Activated CD4-positive, alpha-beta T cell treated with anti-CD3 and anti-CD28 coated beads for 36 hours (primary cell): ENCODE results near the gene FHIT. TPM values are rescaled to one million over a fixed set of nuclear protein-coding genes. Genes with fewer than 3 reads are reported as not detected.

ENCODE experiments used
- ATAC-seq: fragments of 200-7000 bp; cut with Tn5 transposase; one replicate; pipeline ENCODE4 v1.10.0; 2021; ENCODE audit warnings: mild to moderate bottlenecking, moderate library complexity
- CTCF ChIA-PET: fragments of 350-600 bp; sonication (Branson Sonifier 250); formaldehyde crosslinking; loops from one replicate; lab custom pipeline; 2021; ENCODE audit warnings: antibody characterized with exemption; lab: Charles Lee
- POLR2A ChIA-PET: fragments of 350-600 bp; sonication (Branson Sonifier 250); formaldehyde crosslinking; loops from one replicate; lab custom pipeline; 2021; ENCODE audit warnings: antibody characterized with exemption, inconsistent platforms; lab: Charles Lee
- DNase-seq: peaks from one replicate; pipeline ENCODE4 v3.0.0-alpha.2; 2020
- H3K27ac Mint-ChIP-seq: one replicate; pipeline ENCODE4 v1.8.0; 2021; ENCODE audit warnings: mixed read lengths
- H3K27me3 Mint-ChIP-seq: one replicate; pipeline ENCODE4 v1.8.0; 2021; ENCODE audit warnings: mixed read lengths
- H3K36me3 Mint-ChIP-seq: one replicate; pipeline ENCODE4 v1.8.0; 2021; ENCODE audit warnings: low read depth, mixed read lengths
- H3K4me1 Mint-ChIP-seq: one replicate; pipeline ENCODE4 v1.8.0; 2021; ENCODE audit warnings: mixed read lengths
- H3K4me3 Mint-ChIP-seq: one replicate; pipeline ENCODE4 v1.8.0; 2021; ENCODE audit warnings: mild to moderate bottlenecking, moderate library complexity, mixed read lengths
- H3K9me3 Mint-ChIP-seq: one replicate; pipeline ENCODE4 v1.8.0; 2021; ENCODE audit warnings: low read depth, mixed read lengths
- intact Hi-C, 2 experiments: fragments of 100-400 bp; cut with DNase I in 1 of 2; cut with micrococcal nuclease in 1 of 2; formaldehyde crosslinking; loops; one replicate each; pipeline versions ENCODE4 v1.14.2 to v1.15.1; 2022 to 2024; cut with DNase I, micrococcal nuclease
- total RNA-seq, 2 experiments: library from RNA; stranded (reverse); gene quantifications; one replicate each; pipeline ENCODE4 v1.2.3, GENCODE V29; 2021

Gene FHIT
- total RNA-seq, 2 experiments from 2014 or later = 10.2 to 13.1 TPM

DNA sequence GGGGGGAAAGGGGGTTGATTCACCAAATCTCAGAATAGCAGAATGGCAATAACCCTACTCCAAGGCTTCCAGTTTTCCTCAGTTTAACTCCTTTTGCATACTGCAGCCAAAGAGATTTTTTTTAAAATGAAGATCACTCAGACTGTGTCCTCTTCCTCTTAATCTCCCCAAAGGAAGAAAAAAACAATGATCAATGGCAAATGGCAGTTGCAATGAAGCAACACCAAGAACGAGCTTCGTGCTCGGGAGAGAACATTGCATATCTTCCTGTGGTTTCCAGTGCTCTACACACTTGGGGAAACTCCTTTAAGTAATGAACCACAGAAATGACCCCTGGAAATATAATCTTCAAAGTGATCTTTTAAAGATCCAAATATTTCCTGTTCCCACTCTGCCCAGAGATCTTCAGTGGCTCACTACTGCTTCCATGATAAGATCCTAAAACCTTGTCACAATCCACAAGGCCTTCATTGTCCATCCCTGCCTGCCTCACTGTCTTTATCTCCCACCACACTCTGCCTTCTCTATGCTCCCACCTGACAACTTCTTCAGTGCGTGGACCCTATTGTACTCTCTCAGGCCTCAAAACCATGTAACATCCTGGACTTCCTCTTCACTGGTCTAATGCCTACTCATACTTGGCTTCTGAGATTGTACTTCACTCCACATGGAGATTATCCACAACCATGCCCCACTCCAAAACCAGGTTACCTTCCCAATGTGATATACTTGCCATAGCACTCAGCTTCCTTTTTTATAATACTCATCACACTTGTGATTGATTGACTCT is 394.8 kb downstream of the FHIT start:
- ATAC-seq (no peak), DNase-seq (no peak)
- no peaks in the 10 kb centered on the region for H3K27me3 Mint-ChIP-seq
- ChIA-PET CTCF (no interaction called here), POLR2A (no interaction called here)
- no peak overlapping the region for H3K27ac Mint-ChIP-seq
- no peaks in the 10 kb centered on the region for H3K4me1 Mint-ChIP-seq
- H3K4me3 Mint-ChIP-seq = no peak overlapping the region
- peaks cover under 1% of the 10 kb centered on the region for H3K9me3 Mint-ChIP-seq
- intact Hi-C loops = no loop called here
- no peaks in the 10 kb centered on the region for H3K36me3 Mint-ChIP-seq

DNA sequence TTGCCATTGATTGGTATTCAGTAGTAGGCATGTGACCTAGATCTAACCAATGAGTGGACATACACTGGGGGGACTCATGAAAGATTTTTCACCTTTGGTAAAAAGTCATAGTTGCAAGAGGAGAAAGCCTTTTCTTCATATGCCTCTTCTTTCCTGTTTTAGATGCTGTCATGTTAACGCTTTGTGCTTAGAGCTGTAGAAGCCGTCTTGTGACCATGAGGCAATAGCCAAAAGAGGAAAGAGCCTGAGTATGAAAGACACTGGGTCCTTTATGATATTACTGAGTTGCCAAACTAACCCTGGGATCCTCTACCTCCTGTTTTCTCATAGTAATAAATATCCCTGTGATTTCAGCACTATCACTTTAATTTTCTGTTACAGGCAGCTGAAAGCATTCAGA is 396.0 kb downstream of the FHIT start:
- CTCF ChIA-PET = no interaction called here
- no peak for ATAC-seq
- intact Hi-C loops = no loop called here

DNA sequence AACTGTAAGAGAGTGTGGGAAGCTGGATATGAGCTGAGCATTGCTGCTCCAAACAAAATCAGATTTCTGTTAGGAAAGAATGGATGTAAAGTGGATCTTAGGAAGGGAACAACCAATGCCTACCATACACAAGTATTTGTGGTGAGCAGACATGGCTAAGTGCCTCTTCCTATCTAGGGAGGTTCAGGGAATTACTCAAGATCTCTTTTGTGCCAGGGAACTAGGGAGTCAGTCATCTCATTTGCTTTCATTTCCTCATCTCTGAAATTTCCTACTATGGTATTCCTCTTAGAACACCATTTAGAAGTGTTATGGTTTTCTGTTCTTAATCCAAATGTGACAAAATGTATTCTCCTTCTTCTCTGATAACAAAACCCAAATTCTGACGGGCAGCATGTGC is 396.5 kb downstream of the FHIT start:
- Mint-ChIP-seq H3K4me3 (no peak overlapping the region), H3K27ac (no peak overlapping the region), H3K9me3 (peaks cover 2% of the 10 kb centered on the region), H3K27me3 (no peaks in the 10 kb centered on the region), H3K4me1 (no peaks in the 10 kb centered on the region), H3K36me3 (no peaks in the 10 kb centered on the region)
- ChIA-PET CTCF (no interaction called here), POLR2A (no interaction called here)
- intact Hi-C loops = no loop called here
- ATAC-seq (no peak), DNase-seq (no peak)

More for the DNA sequence above, 396.0 kb downstream of the FHIT start:
- no peak for DNase-seq
- Mint-ChIP-seq H3K36me3 (no peaks in the 10 kb centered on the region), H3K4me1 (no peaks in the 10 kb centered on the region), H3K27me3 (no peaks in the 10 kb centered on the region), H3K27ac (no peak overlapping the region), H3K9me3 (peaks cover 2% of the 10 kb centered on the region), H3K4me3 (no peak overlapping the region)
- POLR2A ChIA-PET = no interaction called here

DNA sequence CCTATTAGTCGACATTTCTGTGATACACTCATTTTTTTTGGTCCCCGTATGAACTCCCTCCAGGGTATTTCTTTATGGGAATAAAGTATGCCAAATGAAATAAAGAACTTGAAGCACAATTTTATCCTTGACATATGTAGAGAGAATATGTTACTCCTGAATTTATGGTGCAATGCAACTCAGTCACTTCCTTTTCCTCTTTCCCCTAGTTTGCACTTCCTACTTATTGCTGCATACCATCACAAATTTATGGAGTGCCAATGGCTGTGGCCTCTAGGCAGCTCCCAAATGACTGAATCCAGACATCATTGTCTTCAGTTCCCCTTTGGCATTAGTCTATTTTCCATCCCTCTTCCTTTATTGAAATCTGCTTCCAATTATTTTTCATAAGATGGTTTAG is 403.5 kb downstream of the FHIT start:
- intact Hi-C loops = no loop called here
- ATAC-seq (no peak), DNase-seq (no peak)
- Mint-ChIP-seq H3K9me3 (peaks cover 2% of the 10 kb centered on the region), H3K4me1 (no peaks in the 10 kb centered on the region), H3K36me3 (no peaks in the 10 kb centered on the region), H3K4me3 (no peak overlapping the region), H3K27me3 (no peaks in the 10 kb centered on the region), H3K27ac (no peak overlapping the region)
- POLR2A ChIA-PET = no interaction called here
- CTCF ChIA-PET = no interaction called here

DNA sequence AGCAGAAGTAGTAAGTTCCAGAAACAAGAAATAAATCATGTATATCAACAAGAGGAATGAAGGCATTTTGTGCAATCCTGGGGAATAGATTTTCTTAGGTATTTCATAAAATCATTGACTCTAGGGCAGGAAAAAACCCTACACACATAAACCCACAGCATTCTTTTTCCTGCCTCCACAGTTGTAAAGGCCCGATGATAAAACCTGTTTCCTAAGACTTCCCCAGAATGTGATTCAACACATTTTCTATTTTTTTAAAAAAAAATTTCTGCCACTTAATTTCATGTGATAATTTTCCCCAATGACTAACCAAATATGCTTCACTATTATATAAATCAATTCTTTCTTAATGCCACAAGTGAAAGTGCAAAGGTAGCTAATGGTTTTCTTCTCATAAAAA is 407.0 kb downstream of the FHIT start:
- H3K9me3 Mint-ChIP-seq = no peaks in the 10 kb centered on the region
- no peak overlapping the region for H3K27ac Mint-ChIP-seq
- intact Hi-C loops = no loop called here
- H3K4me3 Mint-ChIP-seq = no peak overlapping the region
- ATAC-seq = no peak
- no peaks in the 10 kb centered on the region for H3K36me3 Mint-ChIP-seq
- H3K4me1 Mint-ChIP-seq = no peaks in the 10 kb centered on the region
- ChIA-PET POLR2A (no interaction called here), CTCF (no interaction called here)
- no peaks in the 10 kb centered on the region for H3K27me3 Mint-ChIP-seq
- no peak for DNase-seq

DNA sequence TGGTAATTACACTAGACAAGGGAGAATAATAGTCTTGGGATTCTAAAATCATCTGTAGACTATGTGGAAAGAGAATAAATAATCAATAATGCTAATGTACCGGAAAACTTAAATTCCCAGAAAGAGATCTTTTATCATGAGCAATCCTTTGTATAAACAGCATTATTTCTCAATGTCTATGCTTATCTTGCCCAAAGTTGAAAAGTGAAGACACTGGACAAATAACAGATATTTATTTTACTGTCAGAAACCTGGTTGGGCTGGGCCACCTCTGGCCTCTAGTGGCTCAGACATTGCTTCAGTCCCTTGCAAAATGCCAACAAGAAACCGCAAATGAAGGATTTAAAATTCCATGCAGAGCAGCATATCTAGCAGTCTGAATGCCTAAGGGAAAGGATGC is 409.9 kb downstream of the FHIT start:
- intact Hi-C loops = no loop called here
- no peak overlapping the region for H3K27ac Mint-ChIP-seq
- no peaks in the 10 kb centered on the region for H3K27me3 Mint-ChIP-seq

DNA sequence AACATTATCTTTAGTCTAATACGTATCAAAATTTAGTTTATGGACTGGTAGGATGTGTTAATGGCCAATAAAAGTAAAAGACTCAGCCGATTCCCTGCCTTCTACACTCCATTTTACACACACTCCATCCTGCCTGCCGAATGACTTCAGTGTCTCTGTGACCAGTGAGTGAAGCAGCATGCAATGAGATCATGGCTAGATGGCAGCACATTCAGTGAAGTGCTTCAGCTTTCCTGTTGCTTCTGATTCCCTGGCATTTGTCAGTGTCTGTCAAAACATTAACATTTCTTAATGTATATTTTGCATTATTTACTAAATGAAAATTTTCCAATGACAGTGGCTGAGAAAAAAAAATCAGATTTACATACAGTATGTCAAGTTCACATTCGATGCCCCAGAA is 412.0 kb downstream of the FHIT start:
- POLR2A ChIA-PET = no interaction called here
- no peaks in the 10 kb centered on the region for H3K36me3 Mint-ChIP-seq
- H3K27me3 Mint-ChIP-seq = no peaks in the 10 kb centered on the region
- no peaks in the 10 kb centered on the region for H3K4me1 Mint-ChIP-seq
- no peaks in the 10 kb centered on the region for H3K9me3 Mint-ChIP-seq
- no peak for DNase-seq
- H3K4me3 Mint-ChIP-seq = no peak overlapping the region
- intact Hi-C loops = no loop called here
- no peak overlapping the region for H3K27ac Mint-ChIP-seq
- ATAC-seq = no peak
- CTCF ChIA-PET = no interaction called here

More for the DNA sequence above, 409.9 kb downstream of the FHIT start:
- ChIA-PET CTCF (no interaction called here), POLR2A (no interaction called here)
- Mint-ChIP-seq H3K9me3 (no peaks in the 10 kb centered on the region), H3K4me1 (no peaks in the 10 kb centered on the region), H3K36me3 (no peaks in the 10 kb centered on the region), H3K4me3 (no peak overlapping the region)
- DNase-seq = no peak
- ATAC-seq = no peak

DNA sequence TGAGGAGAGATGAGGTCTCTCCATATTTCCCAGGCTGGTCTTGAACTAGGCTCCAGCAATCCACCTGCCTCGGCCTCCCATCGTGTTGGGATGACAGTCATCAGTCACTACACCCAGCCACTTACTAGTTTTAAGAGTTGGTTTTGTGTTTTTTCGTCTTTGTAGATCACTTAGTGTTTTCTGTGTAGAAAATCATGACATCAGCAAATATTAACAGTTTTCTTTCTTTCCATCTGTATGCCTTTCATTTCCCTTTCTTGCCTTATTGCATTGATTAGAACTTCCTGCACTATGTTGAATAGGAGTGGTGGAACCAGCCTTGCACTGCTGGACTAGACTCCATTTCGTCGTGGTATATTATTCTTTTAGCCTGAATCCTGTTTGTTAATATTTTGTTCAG is 415.5 kb downstream of the FHIT start:
- POLR2A ChIA-PET = no interaction called here
- Mint-ChIP-seq H3K27ac (no peak overlapping the region), H3K4me3 (no peak overlapping the region), H3K4me1 (no peaks in the 10 kb centered on the region), H3K36me3 (no peaks in the 10 kb centered on the region), H3K27me3 (no peaks in the 10 kb centered on the region), H3K9me3 (no peaks in the 10 kb centered on the region)
- DNase-seq (no peak), ATAC-seq (no peak)
- intact Hi-C loops = no loop called here
- CTCF ChIA-PET = no interaction called here

DNA sequence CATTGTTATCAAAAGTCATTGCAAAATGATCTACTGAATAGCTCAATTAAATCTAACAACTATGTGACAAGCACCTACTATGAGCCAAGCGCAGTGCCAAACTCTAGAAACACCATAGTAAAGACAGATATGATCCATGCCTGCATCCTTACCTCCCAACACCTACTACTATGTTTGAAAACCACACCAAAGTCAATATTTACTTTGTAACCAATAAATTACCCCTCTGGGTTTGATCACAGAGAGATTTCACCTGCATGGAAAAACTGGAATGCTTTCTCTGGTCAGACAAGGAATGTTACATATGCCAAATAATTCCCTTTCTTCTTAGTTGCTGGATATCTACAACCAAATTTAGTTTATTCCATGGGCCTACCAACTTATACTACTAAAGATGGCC is 422.2 kb downstream of the FHIT start:
- H3K4me1 Mint-ChIP-seq = no peaks in the 10 kb centered on the region
- DNase-seq (no peak), ATAC-seq (no peak)
- intact Hi-C loops = no loop called here
- ChIA-PET POLR2A (no interaction called here), CTCF (no interaction called here)
- H3K27ac Mint-ChIP-seq = no peak overlapping the region
- H3K36me3 Mint-ChIP-seq = peaks cover 4% of the 10 kb centered on the region
- peaks cover 4% of the 10 kb centered on the region for H3K9me3 Mint-ChIP-seq
- no peak overlapping the region for H3K4me3 Mint-ChIP-seq
- no peaks in the 10 kb centered on the region for H3K27me3 Mint-ChIP-seq

DNA sequence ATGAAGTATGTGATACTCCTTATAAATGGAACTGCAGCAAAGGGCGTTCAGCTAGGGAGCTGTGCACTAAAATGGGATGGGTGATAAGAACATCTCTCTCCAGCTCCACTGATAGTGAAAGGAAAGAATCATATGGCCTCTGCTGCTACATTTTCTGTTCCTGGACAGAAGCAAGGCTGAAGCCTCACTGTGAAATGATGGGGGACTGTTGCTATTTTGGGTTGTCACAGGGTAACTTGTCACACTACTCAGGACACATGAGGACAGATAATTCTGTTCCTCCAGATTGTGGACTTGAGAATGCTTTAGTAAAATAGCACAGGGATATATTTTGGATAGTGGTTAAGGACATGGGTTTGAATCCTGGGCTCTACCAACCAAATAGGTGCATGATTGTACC is 423.6 kb downstream of the FHIT start:
- Mint-ChIP-seq H3K27me3 (no peaks in the 10 kb centered on the region), H3K36me3 (peaks cover 4% of the 10 kb centered on the region), H3K4me1 (no peaks in the 10 kb centered on the region), H3K4me3 (no peak overlapping the region), H3K27ac (no peak overlapping the region), H3K9me3 (peaks cover 4% of the 10 kb centered on the region)
- ChIA-PET POLR2A (no interaction called here), CTCF (no interaction called here)
- ATAC-seq = no peak
- no peak for DNase-seq
- intact Hi-C loops = no loop called here

DNA sequence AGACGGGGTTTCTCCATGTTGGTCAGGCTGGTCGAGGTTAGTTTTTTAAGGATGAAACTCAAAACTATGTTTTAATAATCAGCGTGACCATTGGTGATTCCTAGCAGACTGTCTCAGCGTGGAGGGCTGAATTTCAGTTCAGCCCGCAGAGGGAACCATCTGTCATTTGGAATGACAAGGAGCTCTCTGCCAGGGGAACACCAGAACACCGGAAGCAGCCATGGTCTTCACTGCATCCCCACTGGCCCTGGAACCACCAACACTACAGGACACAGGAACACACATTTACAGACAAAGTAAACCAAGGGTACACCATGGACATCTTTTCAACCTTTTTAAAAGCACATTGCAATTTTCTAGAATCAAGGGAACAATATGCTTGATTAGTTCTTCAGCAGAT is 424.7 kb downstream of the FHIT start:
- H3K36me3 Mint-ChIP-seq = peaks cover 4% of the 10 kb centered on the region
- DNase-seq (no peak), ATAC-seq (no peak)
- H3K27me3 Mint-ChIP-seq = no peaks in the 10 kb centered on the region
- H3K4me1 Mint-ChIP-seq = no peaks in the 10 kb centered on the region
- POLR2A ChIA-PET = no interaction called here
- intact Hi-C loops = no loop called here
- no peak overlapping the region for H3K27ac Mint-ChIP-seq
- CTCF ChIA-PET = no interaction called here
- H3K9me3 Mint-ChIP-seq = peaks cover 4% of the 10 kb centered on the region
- H3K4me3 Mint-ChIP-seq = no peak overlapping the region

DNA sequence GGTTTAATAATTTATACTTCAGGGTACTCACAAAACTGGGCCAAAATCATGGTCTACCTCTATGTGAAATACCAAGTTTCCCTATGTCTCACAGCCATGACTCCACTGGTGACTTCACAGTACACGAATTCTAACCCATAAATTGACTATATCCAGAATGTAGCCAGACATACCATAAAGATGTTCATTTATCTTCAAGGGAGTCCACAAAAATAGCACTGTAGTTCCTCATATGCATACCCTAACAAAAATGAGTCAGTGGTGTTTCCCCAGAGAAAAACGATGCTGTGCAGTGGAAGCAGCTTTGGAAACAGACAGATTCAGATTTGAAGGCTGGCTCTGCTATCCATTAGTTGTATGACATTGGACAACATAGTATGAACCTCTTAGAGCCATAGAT is 438.8 kb downstream of the FHIT start:
- DNase-seq (no peak), ATAC-seq (no peak)
- intact Hi-C loops = no loop called here
- POLR2A ChIA-PET = no interaction called here
- Mint-ChIP-seq H3K9me3 (peaks cover 9% of the 10 kb centered on the region), H3K4me3 (no peak overlapping the region), H3K4me1 (no peaks in the 10 kb centered on the region), H3K27me3 (no peaks in the 10 kb centered on the region), H3K27ac (no peak overlapping the region), H3K36me3 (no peaks in the 10 kb centered on the region)
- CTCF ChIA-PET = no interaction called here
